ENCODE results near the gene NOP14.

- TF ChIP-seq POLR2AphosphoS5 (IDR thresholded peaks at IDR 0.05; ENCODE audit: low read depth, low read length), result no peak
- TF ChIP-seq TAF1 (IDR thresholded peaks at IDR 0.05; ENCODE audit: borderline replicate concordance, low read depth, low read length), result no peak
- TF ChIP-seq, protein P1, sequence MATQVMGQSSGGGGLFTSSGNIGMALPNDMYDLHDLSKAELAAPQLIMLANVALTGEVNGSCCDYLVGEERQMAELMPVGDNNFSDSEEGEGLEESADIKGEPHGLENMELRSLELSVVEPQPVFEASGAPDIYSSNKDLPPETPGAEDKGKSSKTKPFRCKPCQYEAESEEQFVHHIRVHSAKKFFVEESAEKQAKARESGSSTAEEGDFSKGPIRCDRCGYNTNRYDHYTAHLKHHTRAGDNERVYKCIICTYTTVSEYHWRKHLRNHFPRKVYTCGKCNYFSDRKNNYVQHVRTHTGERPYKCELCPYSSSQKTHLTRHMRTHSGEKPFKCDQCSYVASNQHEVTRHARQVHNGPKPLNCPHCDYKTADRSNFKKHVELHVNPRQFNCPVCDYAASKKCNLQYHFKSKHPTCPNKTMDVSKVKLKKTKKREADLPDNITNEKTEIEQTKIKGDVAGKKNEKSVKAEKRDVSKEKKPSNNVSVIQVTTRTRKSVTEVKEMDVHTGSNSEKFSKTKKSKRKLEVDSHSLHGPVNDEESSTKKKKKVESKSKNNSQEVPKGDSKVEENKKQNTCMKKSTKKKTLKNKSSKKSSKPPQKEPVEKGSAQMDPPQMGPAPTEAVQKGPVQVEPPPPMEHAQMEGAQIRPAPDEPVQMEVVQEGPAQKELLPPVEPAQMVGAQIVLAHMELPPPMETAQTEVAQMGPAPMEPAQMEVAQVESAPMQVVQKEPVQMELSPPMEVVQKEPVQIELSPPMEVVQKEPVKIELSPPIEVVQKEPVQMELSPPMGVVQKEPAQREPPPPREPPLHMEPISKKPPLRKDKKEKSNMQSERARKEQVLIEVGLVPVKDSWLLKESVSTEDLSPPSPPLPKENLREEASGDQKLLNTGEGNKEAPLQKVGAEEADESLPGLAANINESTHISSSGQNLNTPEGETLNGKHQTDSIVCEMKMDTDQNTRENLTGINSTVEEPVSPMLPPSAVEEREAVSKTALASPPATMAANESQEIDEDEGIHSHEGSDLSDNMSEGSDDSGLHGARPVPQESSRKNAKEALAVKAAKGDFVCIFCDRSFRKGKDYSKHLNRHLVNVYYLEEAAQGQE (IDR thresholded peaks at IDR 0.05; ENCODE audit: low read depth, low read length), result no peak
- no peak for TF ChIP-seq TCF12 (IDR thresholded peaks at IDR 0.05)
- no peak for TF ChIP-seq YY1 (IDR thresholded peaks at IDR 0.05; ENCODE audit: low read depth)
- TF ChIP-seq CTCF (IDR thresholded peaks at IDR 0.05), result no peak
- no peak for TF ChIP-seq MAX (IDR thresholded peaks at IDR 0.05; ENCODE audit: low read depth)
- no peak for TF ChIP-seq EP300 (IDR thresholded peaks at IDR 0.05; ENCODE audit: borderline replicate concordance in 1 of 2, low read depth in 1 of 2, low read length in 1 of 2)
- TF ChIP-seq JUND (IDR thresholded peaks at IDR 0.05), result no peak
- TF ChIP-seq RFX5 (IDR thresholded peaks at IDR 0.05; ENCODE audit: low read length), result no peak
- TF ChIP-seq GABPA (IDR thresholded peaks at IDR 0.05; ENCODE audit: low read depth), result no peak
- no peak for TF ChIP-seq SMC3 (IDR thresholded peaks at IDR 0.05; ENCODE audit: low read depth, low read length)
- no peak for TF ChIP-seq RXRA (IDR thresholded peaks at IDR 0.05; ENCODE audit: borderline replicate concordance, low read depth)
- TF ChIP-seq USF1 (IDR thresholded peaks at IDR 0.05; ENCODE audit: borderline replicate concordance, low read depth), result no peak
These were observed 52.8 kb downstream of the NOP14 start for GRCh38 chr4:2910409-2910808.

All from SK-N-SH (cell line).